K562 (cell line): ENCODE results near the gene WASF2. TPM values are rescaled to one million over a fixed set of nuclear protein-coding genes. Genes with fewer than 3 reads are reported as not detected.

Source experiments
- ARID2 ChIP-seq: fragments of 450-650 bp; IDR thresholded peaks from 2 replicates; pipeline ENCODE4 v1.6.1; 2017; ENCODE audit warnings: antibody characterized with exemption, mild to moderate bottlenecking
- HBP1 ChIP-seq: fragments of 450-650 bp; formaldehyde crosslinking; IDR thresholded peaks from 2 replicates; pipeline ENCODE4 v1.4.0; 2022; ENCODE audit warnings: missing genetic modification characterization
- LEF1 ChIP-seq: fragments of 450-650 bp; IDR thresholded peaks from 2 replicates; pipeline ENCODE4 v1.6.1; 2016; ENCODE audit warnings: mild to moderate bottlenecking
- MXD1 ChIP-seq: fragments of 250-450 bp; sonication (Bioruptor Pico); IDR thresholded peaks from 2 replicates; pipeline ENCODE4 v1.8.0; 2021; ENCODE audit warnings: borderline replicate concordance, mild to moderate bottlenecking, moderate library complexity; ENCODE audit not compliant: poor library complexity, severe bottlenecking
- NCOR1 ChIP-seq: fragments of 450-650 bp; IDR thresholded peaks from 2 replicates; pipeline ENCODE4 v1.6.1; 2016; ENCODE audit warnings: mild to moderate bottlenecking, moderate library complexity
- POLR2A ChIP-seq: fragments of 450-650 bp; conservative IDR thresholded peaks from 2 replicates; pipeline ENCODE4 v1.6.1; 2016
- POLR2G ChIP-seq: fragments of 200-400 bp; formaldehyde crosslinking; IDR thresholded peaks from 2 replicates; pipeline ENCODE4 v1.6.1; 2017; ENCODE audit warnings: low read depth, mild to moderate bottlenecking, antibody characterized with exemption, low read length, moderate library complexity
- PRDM10 ChIP-seq: fragments of 450-650 bp; IDR thresholded peaks from 2 replicates; pipeline ENCODE4 v1.6.1; 2018; ENCODE audit not compliant: partially characterized antibody
- PURB ChIP-seq: sonication (generic); formaldehyde crosslinking; IDR thresholded peaks from 2 replicates; pipeline ENCODE4 v1.9.0; 2021; ENCODE audit warnings: low read depth, mild to moderate bottlenecking, missing genetic modification reagents
- RBM22 ChIP-seq: fragments of 200-400 bp; formaldehyde crosslinking; IDR thresholded peaks from 2 replicates; pipeline ENCODE4 v1.6.1; 2018; ENCODE audit warnings: low read length, low read depth; ENCODE audit not compliant: poor library complexity, severe bottlenecking
- RUNX1 ChIP-seq: sonication (generic); IDR thresholded peaks from 2 replicates; pipeline ENCODE4 v1.6.1; 2016; ENCODE audit warnings: antibody characterized with exemption, low read depth
- SUPT5H ChIP-seq: fragments of 450-650 bp; IDR thresholded peaks from 2 replicates; pipeline ENCODE4 v1.6.1; 2016
- VEZF1 ChIP-seq: fragments of 200-800 bp; sonication (Bioruptor generic); IDR thresholded peaks from 2 replicates; pipeline ENCODE4 v1.6.1; 2017; ENCODE audit warnings: missing genetic modification characterization, missing compliant biosample characterization
- ZNF134 ChIP-seq: fragments of 250-450 bp; sonication (Bioruptor Pico); conservative IDR thresholded peaks from 2 replicates; pipeline ENCODE4 v1.4.0; 2020
- ZNF282 ChIP-seq: sonication (generic); formaldehyde crosslinking; IDR thresholded peaks from 2 replicates; pipeline ENCODE4 v1.8.1; 2023; ENCODE audit warnings: missing genetic modification reagents
- polyA plus RNA-seq, 8 experiments: library from polyadenylated mRNA; depleted of rRNA in 4 of 8; stranded (reverse) in 5 of 8; unstranded in 3 of 8; fragments of >200 nt; fragmentation: Nextera tagmentation in 2 of 8; fragmentation: Illumina TruSeq in 1 of 8; extraction: Ambion mirVana in 2 of 8; extraction: Trizol in 1 of 8; gene quantifications; 2 replicates each; pipeline versions ENCODE4 v1.2.1 to v1.2.3, GENCODE V29; 2011 to 2014; ENCODE audit warnings: inconsistent platforms in 1 of 8, missing spikeins in 1 of 8
- total RNA-seq, 7 experiments: library from RNA; depleted of rRNA in 6 of 7; stranded (reverse); fragments of >200 nt in 6 of 7; fragmentation: Illumina TruSeq in 2 of 7; extraction: Trizol in 2 of 7; gene quantifications; 2 replicates each; pipeline versions ENCODE4 v1.2.1 to v1.2.3, GENCODE V29; 2011 to 2021; ENCODE audit warnings: low replicate concordance in 1 of 7

WASF2 gene
- total and polyA plus RNA-seq, 9 of the 15 experiments (the other 6 are each of a cell fraction or from before 2014, with no cell fraction given): 8.2 to 163 (median 31.2) TPM

GRCh38 chr1:27400082-27400962 is 89.6 kb downstream of the WASF2 start (continued):
- TF ChIP-seq MXD1 (CRISPR knock-in tag) (no peak), NCOR1 (0 out of 2 replicates have a peak, but pooled peaks have one; percentile 28), ARID2 (peak; percentile 29; the same call in 1 of the 2 replicates), PURB (CRISPR knock-in tag) (no peak), RBM22 (peak; percentile 79), RUNX1 (no peak), POLR2G (peak; percentile 72), POLR2A (peak; percentile 55), LEF1 (no peak), VEZF1 (CRISPR knock-in tag) (no peak), ZNF134 (CRISPR knock-in tag) (no peak), PRDM10 (no peak), ZNF282 (CRISPR knock-in tag) (0 out of 2 replicates have a peak, but pooled peaks have one; percentile 23), SUPT5H (0 out of 2 replicates have a peak, but pooled peaks have one; percentile 29), HBP1 (CRISPR knock-in tag) (0 out of 2 replicates have a peak, but pooled peaks have one; percentile 5)
- TF ChIP-seq, all 486 proteins: peak for 12
